HG03565 (cell line): ENCODE results near the gene MAPK4.
"Not testable (repeated sequence)": the region's sequence is repeated elsewhere in the genome, so short reads cannot be mapped to it uniquely, and the experiment has no call there.

Source experiments
- ATAC-seq: cut with Tn5 transposase; IDR thresholded peaks from one replicate; pipeline ENCODE4 v1.9.1; 2021; ENCODE audit warnings: mild to moderate bottlenecking, moderate library complexity; ENCODE audit not compliant: unreplicated experiment

Gene MAPK4

DNA sequence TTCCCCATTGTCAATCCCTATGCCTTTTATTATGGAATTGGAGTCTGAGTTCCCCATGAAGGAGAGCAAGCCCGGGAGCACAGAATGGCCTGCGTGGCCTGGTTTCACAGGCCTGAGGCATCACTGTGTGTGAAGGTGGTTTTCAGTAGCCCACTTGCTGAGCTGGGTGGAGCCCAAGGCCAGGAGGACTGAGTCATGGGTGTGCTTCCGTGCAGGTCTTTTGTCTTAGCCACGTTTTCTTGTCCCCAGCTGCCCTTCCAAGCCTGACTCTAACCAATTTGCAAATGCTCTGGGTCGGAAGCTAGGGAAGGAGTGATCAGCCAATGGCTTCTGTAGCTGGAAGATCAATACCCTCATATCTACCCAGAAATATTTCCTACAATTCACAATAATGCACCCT, 119.2 kb downstream of the MAPK4 start:
- no peak for ATAC-seq

DNA sequence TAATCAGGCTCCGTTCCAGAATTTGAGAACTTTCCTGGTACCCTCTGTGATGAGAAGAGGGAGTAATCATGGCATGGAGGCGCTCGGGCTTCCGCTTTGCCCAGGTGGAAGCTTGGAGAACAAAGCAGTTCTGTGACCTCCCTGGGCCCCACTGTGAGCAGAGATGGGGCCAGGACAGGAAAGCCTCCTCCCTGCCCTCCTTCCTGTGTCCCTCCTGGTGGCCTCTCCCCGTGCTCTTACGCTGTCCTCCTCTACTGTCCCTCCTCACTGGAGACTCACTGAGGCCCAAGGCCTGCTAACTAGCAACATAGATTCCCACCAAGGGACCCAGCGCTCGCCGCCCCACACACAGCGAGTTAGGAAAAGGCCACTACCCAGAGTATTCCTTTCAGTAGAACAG, 119.8 kb downstream of the MAPK4 start:
- no peak for ATAC-seq

DNA sequence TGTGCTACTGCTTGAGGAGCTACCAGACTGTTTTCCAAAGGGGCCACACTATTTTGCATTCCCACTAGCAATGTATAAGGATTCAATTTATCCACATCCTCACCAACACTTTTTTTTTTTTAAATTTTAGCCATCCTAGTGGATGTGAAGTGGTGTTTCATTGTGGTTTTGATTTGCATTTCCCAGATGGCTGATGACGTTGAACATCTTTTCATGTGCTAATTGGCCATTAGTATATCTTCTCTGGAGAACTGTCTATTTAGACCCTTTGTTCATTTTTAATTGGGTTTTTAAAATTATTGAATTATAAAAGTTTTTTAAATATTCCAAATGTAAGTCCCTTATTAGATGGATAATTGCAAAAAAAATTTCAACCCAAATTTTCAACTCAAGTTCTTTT, 121.1 kb downstream of the MAPK4 start:
- no peak for ATAC-seq

DNA sequence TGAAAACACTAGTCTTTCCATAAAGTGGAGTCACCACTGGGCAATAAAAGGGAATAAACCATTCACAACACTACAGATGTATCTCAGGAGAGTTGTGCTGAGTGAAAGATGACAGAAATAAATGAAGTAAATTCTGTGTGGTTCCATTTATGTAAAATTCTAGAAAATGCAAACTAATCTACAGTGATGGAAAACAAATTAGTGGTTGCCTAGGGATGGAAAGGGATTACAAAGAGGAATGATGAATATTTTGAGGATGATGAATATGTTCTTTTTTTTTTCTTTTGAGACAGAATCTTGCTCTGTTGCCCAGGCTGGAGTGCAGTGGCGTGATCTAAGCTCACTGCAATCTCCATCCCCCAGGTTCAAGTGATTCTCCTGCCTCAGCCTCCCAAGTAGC, 123.0 kb downstream of the MAPK4 start:
- no peak for ATAC-seq

DNA sequence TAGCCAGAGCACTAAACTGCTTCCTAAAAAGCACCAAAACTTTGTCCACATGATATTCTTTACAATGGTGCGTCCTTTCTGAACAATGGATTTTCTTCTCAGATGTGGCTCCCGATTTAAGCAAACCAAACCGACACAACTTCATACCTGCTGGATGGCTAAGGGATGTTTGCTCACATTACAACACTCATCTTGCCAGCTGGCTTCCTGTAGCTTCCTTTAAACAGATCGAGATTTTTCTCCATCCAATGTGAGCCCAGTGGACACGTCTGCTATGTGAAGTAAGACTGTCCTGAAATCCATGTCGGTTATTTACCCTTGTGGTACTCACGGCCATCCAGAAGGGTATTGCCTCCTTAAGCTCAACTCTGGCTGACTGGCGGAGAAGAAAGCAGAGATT, 126.5 kb downstream of the MAPK4 start:
- ATAC-seq, result no peak

DNA sequence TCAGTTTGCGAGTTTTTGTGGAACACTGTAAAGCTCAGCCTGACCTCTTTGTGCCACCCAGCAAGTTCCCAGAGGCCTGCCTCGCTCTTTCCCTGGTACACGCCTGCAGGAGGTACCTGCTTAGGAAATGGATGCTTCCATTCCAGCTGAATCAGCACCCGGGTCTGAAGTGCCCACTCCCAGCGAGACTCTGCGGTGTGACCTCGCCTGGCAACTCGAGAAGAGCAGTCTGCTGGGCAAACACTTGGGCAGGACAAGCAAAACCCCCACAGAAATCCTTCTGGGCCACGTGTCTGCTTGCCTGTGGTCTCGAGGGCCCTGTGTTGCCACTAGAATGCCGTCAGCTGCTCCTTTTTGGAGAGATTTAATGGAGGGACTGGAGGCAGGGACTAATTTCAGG, 127.6 kb downstream of the MAPK4 start:
- no peak for ATAC-seq

DNA sequence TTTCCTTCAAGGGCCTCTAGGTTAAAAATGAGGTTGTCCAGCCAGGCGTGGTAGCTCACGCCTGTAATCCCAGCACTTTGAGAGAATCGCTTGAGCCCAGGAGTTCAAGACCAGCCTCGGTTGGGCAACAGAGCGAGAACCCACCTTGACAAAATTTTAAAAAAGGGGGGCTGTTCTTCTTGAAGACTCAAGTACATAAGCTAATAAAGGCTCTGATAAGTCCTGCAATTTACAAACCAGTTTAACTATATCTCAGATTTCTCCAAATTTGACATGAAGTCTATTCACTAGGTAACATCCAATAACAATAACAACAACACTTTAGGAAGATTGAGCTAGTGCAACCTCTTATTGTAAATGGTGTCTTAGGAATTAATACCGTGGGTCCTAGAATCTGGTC, 129.7 kb downstream of the MAPK4 start:
- no peak for ATAC-seq

DNA sequence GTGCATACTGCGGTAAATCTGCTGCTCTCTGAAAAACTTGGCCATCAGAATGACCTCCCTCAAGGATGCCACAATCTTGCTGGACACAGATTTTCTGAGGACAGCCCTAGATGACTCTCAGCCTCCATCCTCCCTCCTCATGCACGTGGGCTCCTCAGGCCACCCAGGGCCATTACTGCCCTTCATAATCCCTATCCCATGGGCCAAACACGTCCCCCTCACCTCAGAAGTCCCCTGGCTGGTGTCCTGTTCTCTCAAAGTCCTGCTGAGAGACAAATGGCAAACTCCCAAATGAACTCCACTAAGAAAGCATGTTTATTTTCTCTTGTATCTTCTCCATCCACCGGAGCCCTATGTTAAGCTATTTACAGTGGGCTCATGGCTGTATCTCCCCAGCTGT, 134.3 kb downstream of the MAPK4 start:
- no peak for ATAC-seq

DNA sequence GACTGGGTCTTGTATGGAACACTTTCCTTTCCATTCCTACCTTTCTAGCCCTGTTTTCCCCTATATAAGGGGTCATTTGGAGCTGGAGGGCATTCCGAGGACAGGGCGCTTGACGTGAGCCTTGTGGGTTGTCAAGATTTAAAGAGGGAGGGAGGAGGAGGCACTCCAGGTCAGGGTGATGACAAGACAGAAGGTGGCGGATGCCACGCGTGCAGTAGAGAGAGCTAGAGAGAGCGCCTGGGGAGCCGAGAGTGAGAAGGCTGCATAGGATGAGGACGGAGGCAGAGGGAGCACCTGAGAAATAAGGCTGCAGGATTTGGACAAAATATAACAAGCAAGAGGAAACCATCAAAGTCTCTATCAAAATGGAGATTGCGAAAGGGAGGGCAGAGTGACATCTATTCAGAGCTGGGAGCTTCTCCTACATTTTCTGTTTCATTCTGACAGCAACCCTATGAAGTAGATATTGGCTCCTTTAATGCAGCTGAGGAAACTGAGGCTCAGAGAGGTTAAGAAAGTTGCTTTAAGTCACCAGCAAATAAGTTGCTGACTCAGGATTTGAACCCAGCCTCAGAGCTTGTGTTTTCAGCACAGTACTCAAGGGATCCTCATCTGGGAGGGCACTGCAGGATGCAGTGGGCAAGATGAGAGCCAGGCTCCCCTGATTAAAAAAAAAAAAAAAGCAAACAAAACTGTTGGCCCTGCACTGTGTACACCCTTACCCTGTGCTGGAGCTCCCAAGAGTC, 135.7 kb downstream of the MAPK4 start:
- no peak for ATAC-seq

DNA sequence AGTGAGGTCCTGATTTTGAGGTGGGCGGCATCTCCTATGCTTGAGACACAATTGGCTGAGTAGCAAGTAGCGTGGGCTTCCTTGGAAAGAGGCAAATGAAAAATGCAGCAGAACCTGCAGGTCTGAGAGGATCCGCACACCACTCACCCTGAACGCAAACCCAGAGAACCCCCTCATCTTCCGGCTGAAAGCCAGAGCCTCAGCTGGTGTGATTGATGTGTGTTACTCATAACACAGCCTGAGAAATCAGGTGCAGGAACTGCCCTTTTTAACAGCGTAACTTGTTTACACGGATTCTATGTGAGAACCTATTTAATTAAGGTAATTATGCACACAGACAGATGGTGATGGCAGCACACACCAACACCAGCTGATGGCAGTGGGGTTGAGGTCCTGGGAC, 136.5 kb downstream of the MAPK4 start:
- ATAC-seq, result no peak

DNA sequence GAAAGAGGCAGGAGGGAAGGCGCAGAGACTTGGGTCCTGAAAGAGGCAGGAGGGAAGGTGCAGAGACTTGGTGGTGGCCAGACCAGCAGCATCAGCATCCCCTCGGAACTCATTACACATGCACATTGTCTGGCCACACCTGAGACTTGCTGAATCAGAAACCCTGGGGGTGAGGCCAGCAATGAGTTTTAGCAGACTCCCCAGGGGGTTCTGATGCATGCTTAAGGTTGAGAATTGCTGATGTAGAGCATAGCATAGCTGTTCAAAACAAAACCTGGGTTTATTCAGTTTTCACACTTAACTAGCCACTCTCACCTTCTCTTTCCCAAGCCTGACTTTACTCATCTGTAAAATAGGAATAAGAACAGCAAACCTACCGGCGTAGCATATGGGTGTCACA, 137.0 kb downstream of the MAPK4 start:
- no peak for ATAC-seq

DNA sequence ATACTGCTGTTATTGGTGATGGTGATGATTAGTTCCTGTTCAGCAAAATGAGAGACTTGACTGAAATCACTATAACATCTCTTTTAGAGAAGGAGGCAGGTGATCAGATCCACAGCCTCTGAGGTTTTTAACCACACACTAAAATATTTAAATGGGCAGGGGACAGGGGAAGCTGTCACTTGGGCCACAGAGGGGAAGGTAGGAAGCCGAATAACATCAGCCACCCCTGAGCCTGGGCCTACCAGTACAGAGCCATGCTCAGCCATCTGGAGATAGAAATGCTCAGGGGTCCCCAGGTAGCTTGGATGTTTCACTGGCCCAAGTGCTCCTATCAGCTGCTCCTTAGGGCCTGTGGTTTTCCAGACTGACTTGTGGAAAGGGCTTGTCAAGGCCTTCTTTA, 137.6 kb downstream of the MAPK4 start:
- ATAC-seq, result no peak

DNA sequence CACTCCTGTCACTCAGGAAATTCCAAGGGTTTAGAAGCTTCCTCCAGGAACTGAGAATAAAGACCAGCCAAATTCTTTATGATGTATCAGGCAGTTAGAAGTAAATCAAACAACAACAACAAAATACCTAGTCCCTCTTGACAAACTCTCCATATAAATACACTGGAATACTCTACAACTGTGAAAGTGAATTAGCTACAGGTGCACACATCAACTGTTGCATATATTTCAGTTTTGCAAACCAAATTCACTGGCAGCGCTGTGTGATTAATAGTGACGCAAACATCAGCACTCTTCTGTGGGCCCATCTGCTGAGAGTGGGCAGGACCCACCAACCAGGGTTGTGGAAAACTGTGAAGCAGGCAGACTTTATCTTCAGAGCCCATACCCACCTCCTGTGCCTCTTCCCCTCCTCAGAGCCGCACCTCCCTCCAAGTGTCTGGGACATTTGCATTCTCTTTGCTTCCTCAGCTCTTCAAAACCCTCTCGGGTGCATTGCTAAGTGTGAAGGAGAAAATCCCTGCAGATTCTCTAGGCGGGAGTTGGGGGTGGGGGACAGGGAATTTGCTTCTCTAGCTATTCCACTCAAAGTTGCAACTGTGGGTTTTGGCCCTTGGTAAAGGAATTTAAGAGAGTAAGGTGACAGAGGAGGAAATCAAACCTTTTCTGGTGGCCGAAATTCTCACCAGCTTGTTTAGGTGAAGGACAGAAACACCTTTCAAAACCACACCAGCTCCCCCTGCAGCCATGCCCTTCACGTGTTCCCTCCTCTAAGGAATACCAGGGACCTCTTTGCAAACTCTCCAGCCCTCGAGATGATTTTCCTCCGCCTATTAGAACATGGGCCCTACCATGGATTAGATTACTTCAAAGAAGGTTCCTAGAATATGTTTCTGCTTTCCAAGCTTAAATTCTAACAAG, 140.6 kb downstream of the MAPK4 start:
- no peak for ATAC-seq

DNA sequence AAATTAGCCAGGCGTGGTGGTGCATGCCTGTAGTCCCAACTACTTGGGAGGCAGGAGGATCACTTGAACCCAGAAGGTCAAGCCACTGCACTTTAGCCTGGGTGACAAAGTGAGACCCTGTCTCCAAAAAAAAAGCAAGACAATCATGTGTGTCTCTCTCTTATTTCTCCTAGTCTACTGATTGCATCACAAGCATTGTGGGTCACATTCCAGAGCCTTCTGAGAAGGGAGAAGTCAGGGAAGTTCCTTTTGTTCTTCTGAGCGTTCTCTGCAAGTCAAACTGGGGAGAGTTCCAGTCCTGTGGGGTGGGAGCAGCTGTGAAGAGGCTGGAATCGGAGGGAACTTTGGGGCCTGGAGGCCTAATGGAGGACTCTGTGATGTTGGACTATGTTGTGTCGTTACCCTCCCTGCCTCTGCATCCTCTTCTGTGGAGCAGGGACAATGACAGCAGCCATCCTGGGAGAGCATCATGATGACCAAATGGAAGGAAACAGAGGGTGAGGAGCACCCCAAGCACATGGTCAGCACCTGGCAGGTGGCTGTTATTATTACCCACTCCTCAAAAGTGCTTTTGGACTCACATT, 144.6 kb downstream of the MAPK4 start:
- ATAC-seq, result no peak

DNA sequence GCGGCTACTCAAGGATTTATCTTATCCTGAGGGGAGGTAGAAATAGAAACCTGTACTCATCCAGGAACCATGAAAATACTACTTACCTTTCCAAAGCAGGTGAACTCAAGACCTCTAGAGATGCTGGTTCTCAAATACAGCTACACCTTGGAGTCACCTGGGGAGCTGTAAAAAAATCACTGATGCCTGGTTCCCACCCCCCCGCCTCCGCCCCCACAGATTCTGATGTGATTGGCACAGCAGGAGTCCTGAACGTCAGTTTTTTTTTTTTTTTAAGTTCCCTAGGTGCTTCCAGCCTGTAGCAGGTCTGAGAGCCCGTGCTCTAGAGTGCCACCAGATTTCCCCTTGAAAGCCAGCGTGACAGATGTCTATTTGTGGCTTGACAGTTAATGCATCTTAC, 146.3 kb downstream of the MAPK4 start:
- no peak for ATAC-seq

DNA sequence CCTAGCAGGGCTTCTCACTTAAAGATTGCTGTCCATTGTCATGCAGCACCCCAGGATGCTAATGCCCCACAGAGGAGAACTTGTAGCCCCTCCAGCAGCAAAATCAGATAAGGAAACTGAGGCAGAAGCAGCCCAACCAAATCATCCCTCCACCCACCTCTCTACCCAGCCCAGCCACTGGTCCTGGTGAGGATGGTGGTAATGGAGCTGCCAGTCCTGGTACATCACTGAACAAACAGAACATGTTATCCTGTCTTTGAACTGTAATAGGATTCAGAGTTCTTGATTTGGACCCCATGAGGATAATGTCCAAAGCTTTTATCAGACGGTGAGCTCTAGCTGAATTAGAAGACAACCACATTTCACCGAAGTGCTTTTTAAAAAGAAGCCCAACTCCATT, 146.8 kb downstream of the MAPK4 start:
- ATAC-seq, result no peak

DNA sequence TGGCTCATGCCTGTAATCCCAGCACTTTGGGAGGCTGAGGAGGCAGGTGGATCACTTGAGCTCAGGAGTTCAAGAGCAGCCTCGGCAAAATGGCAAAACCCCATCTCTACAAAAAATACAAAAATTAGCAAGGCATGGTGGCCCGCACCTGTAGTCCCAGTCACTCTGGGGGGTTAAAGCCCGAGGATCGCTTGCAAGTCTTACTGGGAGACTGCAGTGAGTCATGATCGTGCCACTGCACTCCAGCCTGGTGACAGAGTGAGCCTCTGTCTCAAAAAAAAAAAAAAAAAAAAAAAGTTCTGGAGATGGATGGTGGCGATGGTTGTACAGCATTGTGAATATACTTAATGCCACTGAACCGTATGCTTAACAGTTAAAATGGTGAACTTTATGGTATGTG, 147.4 kb downstream of the MAPK4 start:
- ATAC-seq, result not testable (repeated sequence)

DNA sequence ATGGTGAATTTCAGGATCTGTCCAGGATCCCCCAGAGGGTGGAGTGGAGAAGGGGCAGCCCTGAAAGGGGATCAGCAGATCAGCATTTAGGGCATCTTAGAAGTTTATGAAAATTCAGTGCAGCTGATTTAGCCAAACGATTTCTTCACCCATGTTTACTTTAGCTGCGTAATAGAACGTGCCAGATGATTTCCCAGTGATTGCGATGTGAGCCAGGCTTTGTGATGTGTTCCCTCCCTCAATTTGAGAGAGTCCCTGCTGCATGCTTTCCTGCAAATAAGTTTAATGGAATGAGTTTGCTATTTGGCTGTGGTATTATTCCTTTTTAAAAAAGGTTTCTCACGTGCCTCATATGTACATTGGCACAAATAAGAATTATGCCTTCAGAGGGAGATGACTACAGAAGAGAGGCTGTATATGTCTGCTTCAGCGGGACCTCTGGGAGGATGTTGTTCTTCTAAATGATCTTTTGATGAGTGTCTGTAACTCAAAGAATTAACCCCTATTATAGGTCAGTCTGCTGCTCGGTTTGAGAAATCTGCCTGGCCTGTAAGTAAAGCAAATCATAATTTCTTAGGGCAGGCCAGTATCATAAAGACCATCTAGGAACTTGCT, 148.1 kb downstream of the MAPK4 start:
- no peak for ATAC-seq

DNA sequence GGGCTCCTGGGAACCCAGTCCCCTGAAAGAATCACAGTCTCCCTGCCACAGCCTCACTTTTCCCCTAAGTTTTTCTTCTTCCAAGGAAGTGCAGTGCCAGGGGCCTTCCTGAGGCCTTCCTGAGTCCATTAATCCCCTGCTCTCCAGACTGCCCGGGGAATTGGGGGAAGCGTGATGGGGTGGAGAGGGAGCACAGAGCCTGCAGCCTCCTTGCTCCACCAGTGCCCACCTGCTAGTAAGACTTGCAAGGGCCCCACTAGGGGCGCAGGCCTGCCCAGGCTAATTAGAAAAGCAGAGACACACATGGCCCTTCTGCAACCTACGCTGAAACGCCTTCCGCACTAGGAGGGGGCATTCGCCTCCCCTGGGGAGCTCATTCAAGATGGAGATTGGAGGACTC, 149.3 kb downstream of the MAPK4 start:
- ATAC-seq, result no peak

DNA sequence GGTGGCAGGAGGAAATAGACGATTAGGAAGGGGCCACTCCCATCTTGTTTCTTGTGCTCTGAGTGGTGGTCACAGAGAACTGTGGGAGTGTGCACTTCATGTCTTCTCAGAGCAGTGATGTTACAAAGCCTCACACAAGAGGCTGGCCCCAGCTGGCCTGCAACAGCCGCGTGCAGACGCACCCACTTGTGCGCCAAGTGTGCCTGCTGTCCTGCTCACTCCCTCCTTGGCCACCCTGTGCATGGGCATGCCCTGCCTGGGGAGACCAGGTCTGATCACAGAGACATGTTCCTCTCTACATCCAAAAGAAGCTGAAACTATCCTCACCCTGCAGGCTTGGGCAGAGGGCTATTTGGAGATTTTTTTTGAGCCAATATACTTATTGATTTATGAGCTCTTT, 151.5 kb downstream of the MAPK4 start:
- no peak for ATAC-seq

DNA sequence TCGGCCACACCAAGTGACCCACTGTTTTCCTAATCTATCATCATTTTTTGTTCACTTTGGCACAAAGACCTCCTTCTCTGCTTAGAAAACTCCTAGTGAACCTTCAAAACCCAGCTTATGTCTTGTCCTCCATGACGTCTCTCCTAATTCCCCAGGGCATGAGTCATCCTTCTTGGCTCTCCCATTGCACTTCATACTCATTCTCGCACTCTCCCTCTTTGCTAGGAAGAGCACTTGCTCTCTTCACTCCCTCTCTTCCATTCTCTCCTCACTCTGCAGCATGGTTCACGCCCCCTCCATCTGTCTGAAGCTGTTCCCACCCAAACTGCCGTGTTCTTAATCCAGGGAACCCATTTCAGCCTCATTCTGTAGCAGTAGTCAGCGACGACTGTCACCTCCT, 156.0 kb downstream of the MAPK4 start:
- no peak for ATAC-seq

DNA sequence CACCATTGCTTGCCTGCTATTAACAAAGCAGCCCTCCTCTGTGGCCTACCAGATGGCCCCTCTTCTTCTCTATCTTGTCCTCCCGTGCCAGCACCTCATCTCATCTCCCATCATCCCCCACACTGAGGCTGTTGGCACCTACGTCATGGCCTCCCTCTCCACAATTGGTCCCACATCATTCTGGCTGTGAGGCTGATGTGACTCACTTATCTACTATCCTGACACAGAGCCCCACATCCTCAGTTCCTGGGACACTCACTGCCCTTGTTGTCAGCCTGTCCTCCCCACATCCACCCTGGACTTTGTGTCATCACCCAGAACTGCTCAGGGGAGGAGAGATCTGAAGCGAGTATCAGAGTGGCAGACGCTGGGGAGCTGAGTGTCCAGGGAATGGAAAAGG, 157.0 kb downstream of the MAPK4 start:
- ATAC-seq, result no peak
